Measurements from ENCODE around the gene TMEM108.

Gene TMEM108

DNA sequence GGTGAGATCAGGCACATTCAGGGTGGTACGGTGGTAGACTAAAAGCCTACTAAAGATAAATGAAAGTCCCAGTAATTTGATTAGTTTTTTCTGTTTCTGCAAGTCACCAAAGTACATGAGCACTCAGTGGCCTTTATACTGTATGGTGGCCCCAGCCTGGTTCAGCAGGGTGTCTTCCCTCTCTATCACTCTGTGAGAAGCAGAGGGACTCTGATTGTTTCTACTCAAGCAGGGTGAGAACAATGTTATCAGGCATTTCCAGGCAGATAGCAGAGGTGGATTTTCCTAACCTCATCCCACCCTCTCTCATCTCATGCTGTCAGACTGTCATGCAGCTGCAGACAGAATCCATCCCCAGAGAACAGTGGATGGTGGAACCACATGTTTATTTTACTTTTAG, 290.2 kb downstream of the TMEM108 start:
- no peak overlapping the region for H3K4me3 ChIP-seq (ENCODE audit: low read depth, low read length)
- DNase-seq (ENCODE audit: low read depth), result no peak
- no peak for TF ChIP-seq MAX (IDR thresholded peaks at IDR 0.05; ENCODE audit: low read depth, low read length)
- TF ChIP-seq POLR2A (IDR thresholded peaks at IDR 0.05; ENCODE audit: extremely low read depth, insufficient read length), result no peak
- TF ChIP-seq CTCF (IDR thresholded peaks at IDR 0.05; ENCODE audit: low read depth, low read length), result no peak
- no peak for TF ChIP-seq MYC (IDR thresholded peaks at IDR 0.05; ENCODE audit: low read depth, low read length)

DNA sequence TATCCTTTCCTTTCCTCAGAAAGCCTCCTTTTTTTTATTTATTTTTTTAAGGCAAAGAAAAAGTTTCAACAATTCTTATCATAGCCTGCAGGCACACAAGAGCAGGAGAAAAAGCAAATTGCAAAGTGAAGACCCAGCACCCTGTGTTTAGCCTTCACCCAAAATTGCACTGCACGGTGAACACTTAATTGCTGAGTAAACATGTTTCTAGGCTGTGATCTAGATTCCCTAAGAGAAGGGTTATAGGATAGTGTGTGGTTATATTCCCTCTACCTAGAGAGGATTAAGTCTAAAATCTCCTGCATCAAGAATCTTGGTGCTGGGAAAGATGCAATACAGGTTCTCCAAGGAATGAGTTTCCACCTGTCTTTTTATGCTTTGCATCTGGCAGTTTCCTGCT, 291.4 kb downstream of the TMEM108 start:
- DNase-seq (ENCODE audit: low read depth), result no peak
- no peak overlapping the region for H3K4me3 ChIP-seq (ENCODE audit: low read depth, low read length)
- TF ChIP-seq POLR2A (IDR thresholded peaks at IDR 0.05; ENCODE audit: extremely low read depth, insufficient read length) (no peak), MYC (IDR thresholded peaks at IDR 0.05; ENCODE audit: low read depth, low read length) (no peak), CTCF (IDR thresholded peaks at IDR 0.05; ENCODE audit: low read depth, low read length) (no peak), MAX (IDR thresholded peaks at IDR 0.05; ENCODE audit: low read depth, low read length) (no peak)

DNA sequence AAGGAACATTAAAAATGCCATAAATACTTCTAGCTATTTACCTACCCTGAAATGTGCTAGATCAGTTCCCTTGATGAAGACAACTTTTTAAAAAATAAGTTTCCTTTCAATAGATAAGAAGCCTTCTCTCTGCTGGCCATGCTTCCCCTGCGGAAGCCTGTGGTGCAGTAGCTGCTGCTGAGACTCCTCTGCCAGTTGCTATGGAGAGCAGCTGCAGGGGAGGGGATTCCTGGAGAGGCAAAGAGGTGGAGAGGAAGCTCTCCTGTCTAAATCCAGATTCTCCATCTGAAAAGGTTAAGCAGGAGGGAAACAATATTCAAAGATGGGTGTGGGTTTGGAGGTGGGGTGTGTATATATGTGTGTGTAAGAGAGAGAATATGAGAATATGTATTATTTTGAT, 291.9 kb downstream of the TMEM108 start:
- no peak for DNase-seq (ENCODE audit: low read depth)
- H3K4me3 ChIP-seq (ENCODE audit: low read depth, low read length), result no peak overlapping the region
- TF ChIP-seq MYC (IDR thresholded peaks at IDR 0.05; ENCODE audit: low read depth, low read length) (no peak), POLR2A (IDR thresholded peaks at IDR 0.05; ENCODE audit: extremely low read depth, insufficient read length) (no peak), MAX (IDR thresholded peaks at IDR 0.05; ENCODE audit: low read depth, low read length) (no peak), CTCF (IDR thresholded peaks at IDR 0.05; ENCODE audit: low read depth, low read length) (no peak)

GRCh38 chr3:133330522-133330921, 292.3 kb downstream of the TMEM108 start:
- no peak for TF ChIP-seq MAX (IDR thresholded peaks at IDR 0.05; ENCODE audit: low read depth, low read length)
- TF ChIP-seq MYC (IDR thresholded peaks at IDR 0.05; ENCODE audit: low read depth, low read length), result no peak
- TF ChIP-seq POLR2A (IDR thresholded peaks at IDR 0.05; ENCODE audit: extremely low read depth, insufficient read length), result no peak
- no peak for TF ChIP-seq CTCF (IDR thresholded peaks at IDR 0.05; ENCODE audit: low read depth, low read length)
- DNase-seq (ENCODE audit: low read depth), result no peak

DNA sequence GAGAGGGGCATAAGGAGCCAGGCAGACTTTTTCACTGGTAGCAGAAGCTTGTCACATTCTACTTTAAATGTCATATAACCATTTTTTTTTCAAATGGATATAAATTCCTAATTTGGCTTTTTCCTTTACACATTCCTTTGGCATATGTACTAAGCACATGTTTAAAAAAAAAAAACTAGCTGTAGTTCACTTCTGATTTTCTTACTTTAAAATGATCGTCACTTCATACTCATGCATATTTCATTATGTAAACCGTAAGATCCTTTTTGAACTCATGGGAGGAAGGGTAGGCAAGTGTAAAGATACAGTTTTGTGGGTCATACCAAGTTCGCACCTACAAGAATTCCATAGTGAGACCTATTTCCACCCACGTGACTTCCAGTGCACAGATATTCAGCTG, 316.5 kb downstream of the TMEM108 start:
- DNase-seq (ENCODE audit: low read depth), result no peak
- TF ChIP-seq MAX (IDR thresholded peaks at IDR 0.05; ENCODE audit: low read depth, low read length), result no peak
- TF ChIP-seq CTCF (IDR thresholded peaks at IDR 0.05; ENCODE audit: low read depth, low read length), result no peak
- TF ChIP-seq POLR2A (IDR thresholded peaks at IDR 0.05; ENCODE audit: extremely low read depth, insufficient read length), result no peak
- no peak for TF ChIP-seq MYC (IDR thresholded peaks at IDR 0.05; ENCODE audit: low read depth, low read length)
- H3K4me3 ChIP-seq (ENCODE audit: low read depth, low read length), result no peak overlapping the region

More at GRCh38 chr3:133330522-133330921, 292.3 kb downstream of the TMEM108 start:
- no peak overlapping the region for H3K4me3 ChIP-seq (ENCODE audit: low read depth, low read length)

GRCh38 chr3:133360476-133360875, 322.3 kb downstream of the TMEM108 start:
- no peak for DNase-seq (ENCODE audit: low read depth)
- TF ChIP-seq MYC (IDR thresholded peaks at IDR 0.05; ENCODE audit: low read depth, low read length), result no peak
- no peak for TF ChIP-seq CTCF (IDR thresholded peaks at IDR 0.05; ENCODE audit: low read depth, low read length)
- no peak for TF ChIP-seq MAX (IDR thresholded peaks at IDR 0.05; ENCODE audit: low read depth, low read length)
- no peak for TF ChIP-seq POLR2A (IDR thresholded peaks at IDR 0.05; ENCODE audit: extremely low read depth, insufficient read length)
- no peak overlapping the region for H3K4me3 ChIP-seq (ENCODE audit: low read depth, low read length)

Data from NB4 (cell line).